Tibial artery (tissue), 4 donors: ENCODE measurements around the gene UBAC2.

ENCODE experiments used
- DNase-seq, 2 donors: peaks; one replicate each; pipeline ENCODE4 v3.0.0-alpha.2; 2019
- H3K27ac ChIP-seq, 2 donors: fragments of 200-600 bp; sonication (generic) in 1 of 2; 1 replicate in 1 of 2; 2 replicates in 1 of 2; pipeline ENCODE4 v1.5.1; 2018 to 2019; ENCODE audit warnings: mild to moderate bottlenecking in 1 of 2
- H3K27me3 ChIP-seq, 2 donors: fragments of 200-600 bp; sonication (generic) in 1 of 2; one replicate each; pipeline versions ENCODE4 v1.5.1 to v1.6.0; 2016 to 2019
- H3K36me3 ChIP-seq, 3 donors: fragments of 200-600 bp; sonication (generic) in 2 of 3; one replicate each; pipeline ENCODE4 v1.5.1; 2016 to 2019; ENCODE audit warnings: mild to moderate bottlenecking in 2 of 3
- H3K4me1 ChIP-seq, 4 donors: fragments of 200-600 bp; sonication (generic) in 2 of 4; 1 replicate in 3 of 4; 2 replicates in 1 of 4; pipeline ENCODE4 v1.5.1; 2016 to 2019
- H3K4me3 ChIP-seq, 2 donors: fragments of 200-600 bp; sonication (generic) in 1 of 2; 1 replicate in 1 of 2; 2 replicates in 1 of 2; pipeline ENCODE4 v1.5.1; 2018 to 2019; ENCODE audit warnings: mild to moderate bottlenecking in 2 of 2
- H3K9me3 ChIP-seq, 3 donors: fragments of 200-600 bp; sonication (generic) in 1 of 3; one replicate each; pipeline ENCODE4 v1.5.1; 2016 to 2019
- intact Hi-C: fragments of 100-400 bp; cut with DNase I; formaldehyde crosslinking; loops from one replicate; pipeline ENCODE4 v1.15.0; 2023; ENCODE audit warnings: low total_unique reads
- TF ChIP-seq, protein P1 (sequence below), 2 experiments: fragments of 200-600 bp in 1 of 2; fragments of 450-650 bp in 1 of 2; IDR thresholded peaks; one replicate each; pipeline ENCODE4 v1.5.1; 2017 to 2019; ENCODE audit warnings: antibody characterized with exemption in 2 of 2, mild to moderate bottlenecking in 1 of 2, moderate library complexity in 1 of 2

UBAC2 gene

DNA sequence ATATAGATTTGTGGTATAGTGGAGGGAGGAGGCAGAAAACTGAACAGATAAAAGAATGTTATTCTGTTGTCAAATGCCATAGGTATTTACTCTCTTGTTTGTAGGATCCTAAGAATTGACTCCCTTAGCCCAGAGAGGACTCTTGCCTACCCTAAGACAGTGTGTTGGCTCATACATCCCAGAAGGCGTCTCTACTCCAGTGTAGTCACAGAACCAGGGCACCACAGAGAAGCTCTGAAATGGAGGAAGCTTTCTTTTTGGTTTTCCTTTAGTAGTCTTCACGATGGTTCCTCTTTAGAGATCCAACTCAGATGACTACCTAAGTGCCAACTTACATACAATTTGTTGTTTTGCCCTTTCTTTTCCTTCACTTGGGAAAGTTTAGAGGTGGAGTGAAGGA, 92.5 kb downstream of the UBAC2 start:
- H3K4me3 ChIP-seq = no peak overlapping the region
- no peaks in the 10 kb centered on the region for H3K27me3 ChIP-seq
- TF ChIP-seq, protein P1, sequence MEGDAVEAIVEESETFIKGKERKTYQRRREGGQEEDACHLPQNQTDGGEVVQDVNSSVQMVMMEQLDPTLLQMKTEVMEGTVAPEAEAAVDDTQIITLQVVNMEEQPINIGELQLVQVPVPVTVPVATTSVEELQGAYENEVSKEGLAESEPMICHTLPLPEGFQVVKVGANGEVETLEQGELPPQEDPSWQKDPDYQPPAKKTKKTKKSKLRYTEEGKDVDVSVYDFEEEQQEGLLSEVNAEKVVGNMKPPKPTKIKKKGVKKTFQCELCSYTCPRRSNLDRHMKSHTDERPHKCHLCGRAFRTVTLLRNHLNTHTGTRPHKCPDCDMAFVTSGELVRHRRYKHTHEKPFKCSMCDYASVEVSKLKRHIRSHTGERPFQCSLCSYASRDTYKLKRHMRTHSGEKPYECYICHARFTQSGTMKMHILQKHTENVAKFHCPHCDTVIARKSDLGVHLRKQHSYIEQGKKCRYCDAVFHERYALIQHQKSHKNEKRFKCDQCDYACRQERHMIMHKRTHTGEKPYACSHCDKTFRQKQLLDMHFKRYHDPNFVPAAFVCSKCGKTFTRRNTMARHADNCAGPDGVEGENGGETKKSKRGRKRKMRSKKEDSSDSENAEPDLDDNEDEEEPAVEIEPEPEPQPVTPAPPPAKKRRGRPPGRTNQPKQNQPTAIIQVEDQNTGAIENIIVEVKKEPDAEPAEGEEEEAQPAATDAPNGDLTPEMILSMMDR (IDR thresholded peaks at IDR 0.05) = no peak
- no peak for DNase-seq
- peaks cover 0 to 8% (median 5%) of the 10 kb centered on the region in 3 donors for H3K36me3 ChIP-seq
- H3K27ac ChIP-seq = no peak overlapping the region
- intact Hi-C loops = no loop called here
- no peaks in the 10 kb centered on the region for H3K9me3 ChIP-seq
- H3K4me1 ChIP-seq = peaks cover 0 to 11% (median 4%) of the 10 kb centered on the region in 4 donors

GRCh38 chr13:99294198-99294597, 93.5 kb downstream of the UBAC2 start:
- H3K36me3 ChIP-seq = peaks cover 0 to 8% (median 5%) of the 10 kb centered on the region in 3 donors
- H3K4me3 ChIP-seq = no peak overlapping the region
- intact Hi-C loops = no loop called here
- H3K9me3 ChIP-seq = no peaks in the 10 kb centered on the region
- peaks cover 0 to 4% (median 0%) of the 10 kb centered on the region in 4 donors for H3K4me1 ChIP-seq
- TF ChIP-seq, protein P1 (IDR thresholded peaks at IDR 0.05) = no peak
- H3K27ac ChIP-seq = no peak overlapping the region
- no peak for DNase-seq
- H3K27me3 ChIP-seq = no peaks in the 10 kb centered on the region

GRCh38 chr13:99294958-99295357, 94.3 kb downstream of the UBAC2 start:
- no peak overlapping the region for H3K27ac ChIP-seq

DNA sequence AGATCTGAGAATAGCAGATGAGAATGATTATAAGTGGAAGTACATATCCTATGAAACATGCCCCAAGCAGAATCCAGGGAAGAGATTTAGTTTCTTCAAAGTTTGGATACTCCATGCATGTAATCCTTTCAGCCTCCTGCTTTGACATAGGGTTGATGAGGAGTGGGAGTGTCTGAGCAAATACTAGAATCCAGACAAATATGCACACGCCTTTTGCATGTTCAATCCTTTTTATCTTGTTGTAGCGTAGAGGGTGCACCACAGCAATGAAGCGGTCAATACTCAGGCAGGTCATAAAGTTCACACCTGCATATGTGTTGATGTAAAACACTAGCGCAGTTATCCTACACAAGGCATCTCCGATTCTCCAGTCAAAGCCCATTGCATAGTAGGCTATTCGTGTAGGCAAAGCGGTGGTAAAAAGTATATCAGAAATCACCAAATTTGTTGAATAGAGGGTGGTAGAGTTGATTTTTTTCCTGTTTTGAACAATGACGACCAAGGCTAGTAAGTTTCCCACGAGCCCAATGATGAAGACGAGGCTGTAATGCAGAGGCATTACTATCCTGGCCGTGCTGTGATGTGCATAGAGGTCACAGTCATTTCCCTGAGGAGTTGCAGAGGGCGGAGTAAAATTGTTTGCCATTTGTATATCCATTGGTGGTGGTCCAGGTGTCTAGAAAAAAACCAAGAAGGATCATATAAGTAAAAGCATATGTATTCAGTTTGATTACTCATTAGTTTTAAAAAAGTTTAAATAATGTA, 95.0 kb downstream of the UBAC2 start:
- Histone ChIP-seq H3K27me3 (no peaks in the 10 kb centered on the region), H3K4me1 (peaks cover 0 to 4% (median 0%) of the 10 kb centered on the region in 4 donors), H3K36me3 (peaks cover 0 to 8% (median 5%) of the 10 kb centered on the region in 3 donors), H3K4me3 (no peak overlapping the region), H3K27ac (no peak overlapping the region), H3K9me3 (no peaks in the 10 kb centered on the region)
- TF ChIP-seq, protein P1 (IDR thresholded peaks at IDR 0.05) = no peak
- DNase-seq = no peak
- intact Hi-C loops = no loop called here

More at GRCh38 chr13:99294958-99295357, 94.3 kb downstream of the UBAC2 start:
- Histone ChIP-seq H3K9me3 (no peaks in the 10 kb centered on the region), H3K36me3 (peaks cover 0 to 8% (median 5%) of the 10 kb centered on the region in 3 donors), H3K4me3 (no peak overlapping the region), H3K27me3 (no peaks in the 10 kb centered on the region), H3K4me1 (peaks cover 0 to 4% (median 0%) of the 10 kb centered on the region in 4 donors)
- TF ChIP-seq, protein P1 (IDR thresholded peaks at IDR 0.05) = no peak
- DNase-seq = no peak
- intact Hi-C loops = no loop called here

DNA sequence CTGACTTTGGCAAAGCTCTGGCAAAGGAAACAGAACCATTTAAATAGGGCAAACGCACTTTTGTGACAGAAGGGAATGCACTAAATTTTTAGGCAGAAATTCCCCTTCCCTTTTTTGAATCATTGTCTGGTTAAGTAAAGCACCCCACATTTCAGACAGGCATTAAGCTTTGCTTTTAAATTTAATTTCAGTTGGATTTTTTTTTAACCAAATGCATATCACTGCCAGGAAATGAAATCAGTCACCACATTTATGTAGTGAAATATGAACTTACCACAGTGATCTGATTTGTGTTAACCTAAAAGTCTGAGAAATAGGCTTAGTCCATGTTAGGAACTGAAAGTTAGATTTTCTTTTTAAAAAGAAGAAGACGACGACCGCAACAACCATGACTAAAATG, 95.7 kb downstream of the UBAC2 start:
- peaks cover 0 to 4% (median 0%) of the 10 kb centered on the region in 4 donors for H3K4me1 ChIP-seq
- no peak overlapping the region for H3K27ac ChIP-seq
- TF ChIP-seq, protein P1 (IDR thresholded peaks at IDR 0.05) = no peak
- no peak for DNase-seq
- H3K36me3 ChIP-seq = peaks cover 0 to 8% (median 5%) of the 10 kb centered on the region in 3 donors
- intact Hi-C loops = no loop called here
- no peaks in the 10 kb centered on the region for H3K9me3 ChIP-seq
- no peak overlapping the region for H3K4me3 ChIP-seq
- H3K27me3 ChIP-seq = no peaks in the 10 kb centered on the region
